GM19043 (cell line): ENCODE results near the gene GPRC6A.
"Not testable (repeated sequence)": the region's sequence is repeated elsewhere in the genome, so short reads cannot be mapped to it uniquely, and the experiment has no call there.

ENCODE experiments used
- ATAC-seq: cut with Tn5 transposase; IDR thresholded peaks from one replicate; pipeline ENCODE4 v1.9.1; 2021; ENCODE audit warnings: low read depth; ENCODE audit not compliant: unreplicated experiment

GPRC6A gene, protein sequence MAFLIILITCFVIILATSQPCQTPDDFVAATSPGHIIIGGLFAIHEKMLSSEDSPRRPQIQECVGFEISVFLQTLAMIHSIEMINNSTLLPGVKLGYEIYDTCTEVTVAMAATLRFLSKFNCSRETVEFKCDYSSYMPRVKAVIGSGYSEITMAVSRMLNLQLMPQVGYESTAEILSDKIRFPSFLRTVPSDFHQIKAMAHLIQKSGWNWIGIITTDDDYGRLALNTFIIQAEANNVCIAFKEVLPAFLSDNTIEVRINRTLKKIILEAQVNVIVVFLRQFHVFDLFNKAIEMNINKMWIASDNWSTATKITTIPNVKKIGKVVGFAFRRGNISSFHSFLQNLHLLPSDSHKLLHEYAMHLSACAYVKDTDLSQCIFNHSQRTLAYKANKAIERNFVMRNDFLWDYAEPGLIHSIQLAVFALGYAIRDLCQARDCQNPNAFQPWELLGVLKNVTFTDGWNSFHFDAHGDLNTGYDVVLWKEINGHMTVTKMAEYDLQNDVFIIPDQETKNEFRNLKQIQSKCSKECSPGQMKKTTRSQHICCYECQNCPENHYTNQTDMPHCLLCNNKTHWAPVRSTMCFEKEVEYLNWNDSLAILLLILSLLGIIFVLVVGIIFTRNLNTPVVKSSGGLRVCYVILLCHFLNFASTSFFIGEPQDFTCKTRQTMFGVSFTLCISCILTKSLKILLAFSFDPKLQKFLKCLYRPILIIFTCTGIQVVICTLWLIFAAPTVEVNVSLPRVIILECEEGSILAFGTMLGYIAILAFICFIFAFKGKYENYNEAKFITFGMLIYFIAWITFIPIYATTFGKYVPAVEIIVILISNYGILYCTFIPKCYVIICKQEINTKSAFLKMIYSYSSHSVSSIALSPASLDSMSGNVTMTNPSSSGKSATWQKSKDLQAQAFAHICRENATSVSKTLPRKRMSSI

DNA sequence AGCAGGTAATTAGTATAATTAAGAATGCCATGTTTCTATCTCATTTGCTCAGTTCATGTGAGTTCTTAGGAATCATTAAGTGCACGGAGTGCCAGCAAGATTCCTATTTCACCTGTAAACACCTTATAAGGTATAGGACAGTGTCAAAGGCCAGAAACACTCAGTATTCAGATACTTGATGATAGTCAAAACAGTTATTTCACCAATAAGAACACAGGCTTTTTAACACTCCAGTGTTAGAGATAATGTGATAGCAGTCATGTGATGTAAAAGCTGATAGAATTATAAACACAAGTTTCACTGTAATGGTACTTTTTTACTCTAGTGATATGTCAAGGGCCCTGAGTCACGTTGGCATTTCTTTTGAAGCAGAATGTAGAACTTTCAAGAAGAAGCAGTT lies at the start of gene GPRC6A:
Gene GPRC6A (minus strand): TSS at position 101 of the 400 bp plus-strand sequence. CDS start 70 bp downstream, at position 31.
- ATAC-seq = no peak

DNA sequence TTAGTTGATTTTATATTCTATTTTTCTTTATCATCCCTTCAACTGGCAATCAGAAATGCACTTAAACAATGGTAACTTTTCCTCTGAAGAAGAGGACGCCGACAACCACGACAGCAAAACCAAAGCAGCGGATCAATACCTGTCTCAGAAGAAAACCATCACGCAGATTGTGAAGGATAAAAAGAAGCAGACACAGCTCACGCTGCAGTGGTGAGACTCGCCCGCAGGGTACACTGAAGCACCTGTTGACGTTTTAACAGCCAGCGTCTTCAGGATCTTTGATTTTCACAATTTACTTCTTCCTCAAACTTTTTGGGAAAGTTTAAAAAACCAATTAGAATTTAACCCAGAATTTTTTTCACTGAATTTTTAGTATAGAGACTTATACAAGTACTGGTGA lies 48.9 kb upstream of the GPRC6A start:
- ATAC-seq = no peak

DNA sequence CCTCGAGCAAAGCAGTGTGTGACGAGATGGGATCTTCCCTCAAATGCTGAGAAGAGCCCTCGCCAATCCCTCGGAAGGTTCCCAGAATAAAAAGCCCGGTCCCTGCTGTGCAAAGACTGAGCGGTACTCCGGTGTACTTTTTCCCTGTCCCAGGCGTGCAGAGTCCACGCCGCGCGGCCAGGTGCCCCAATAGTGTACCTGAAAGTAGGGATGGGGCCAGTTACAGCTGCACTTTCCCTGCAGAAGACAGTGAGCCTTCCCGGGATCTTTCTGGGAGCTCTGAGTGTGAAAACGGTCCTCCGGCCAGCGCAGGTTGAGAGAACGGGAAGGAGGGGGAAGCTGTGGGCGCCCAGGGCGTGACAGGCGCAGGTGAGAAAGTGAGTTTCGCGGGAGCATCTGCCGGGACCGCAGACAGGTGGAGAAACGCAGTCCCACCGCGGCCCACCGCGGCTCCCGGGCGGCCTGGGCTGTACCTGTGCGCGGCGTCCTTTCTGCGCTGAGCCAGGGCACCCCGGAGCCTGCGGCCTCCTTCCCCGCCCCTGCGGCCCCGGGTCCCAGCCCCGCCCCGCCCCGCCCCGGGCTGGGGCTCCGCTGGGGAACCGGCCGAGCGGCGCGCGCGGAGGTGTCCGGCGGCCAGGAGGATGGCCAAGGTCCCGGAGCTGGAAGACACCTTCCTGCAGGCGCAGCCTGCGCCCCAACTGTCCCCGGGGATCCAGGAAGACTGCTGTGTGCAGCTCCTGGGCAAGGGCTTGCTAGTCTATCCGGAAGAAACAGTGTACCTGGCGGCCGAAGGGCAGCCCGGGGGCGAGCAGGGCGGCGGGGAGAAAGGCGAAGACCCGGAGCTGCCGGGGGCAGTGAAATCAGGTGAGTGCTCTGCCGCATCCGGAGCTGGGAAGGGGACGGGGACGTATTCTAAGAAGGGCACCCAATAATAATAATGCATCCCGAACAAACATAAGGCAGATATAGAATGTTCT lies 48.0 kb upstream of the GPRC6A start, which contains the start of gene RFX6:
Gene RFX6 (plus strand): TSS at position 608 of the 977 bp plus-strand sequence. CDS start 34 bp downstream, at position 642.
- no peak for ATAC-seq

DNA sequence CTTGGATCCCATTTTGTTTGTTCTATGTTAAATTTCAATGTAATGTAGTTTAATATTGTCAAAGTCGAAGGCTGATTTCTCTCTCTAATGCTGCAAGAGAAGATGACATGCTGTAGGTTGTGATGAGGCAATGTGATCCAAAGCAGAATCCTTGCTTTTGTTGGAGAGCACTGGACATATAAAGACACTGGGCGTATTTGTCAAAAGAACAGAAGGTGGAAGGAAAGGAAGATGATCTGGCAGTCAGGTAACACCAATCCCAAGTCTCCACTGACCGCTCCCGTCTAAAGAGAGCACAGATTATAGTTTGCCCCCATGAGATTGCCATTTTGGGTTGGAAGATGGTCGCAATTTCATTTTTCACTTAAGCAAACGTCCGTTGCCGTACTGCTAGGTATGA lies 47.2 kb upstream of the GPRC6A start:
- no peak for ATAC-seq

DNA sequence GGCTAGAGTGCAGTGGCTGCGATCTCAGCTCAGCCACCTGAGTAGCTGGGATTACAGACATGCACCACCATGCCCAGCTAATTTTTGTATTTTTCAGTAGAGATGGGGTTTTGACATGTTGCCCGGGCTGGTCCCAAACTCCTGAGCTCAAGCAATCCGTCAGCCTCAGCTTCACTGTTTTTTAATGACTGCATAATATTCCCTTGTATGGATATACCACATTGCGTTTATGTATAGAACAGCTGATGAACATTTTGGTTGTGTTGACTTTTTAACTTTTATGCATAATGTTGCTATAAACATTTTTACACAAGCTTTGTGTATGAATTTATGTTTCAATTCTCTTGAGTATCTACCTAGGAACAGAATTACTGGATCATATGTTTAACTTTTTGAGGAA lies 43.9 kb upstream of the GPRC6A start:
- no peak for ATAC-seq

DNA sequence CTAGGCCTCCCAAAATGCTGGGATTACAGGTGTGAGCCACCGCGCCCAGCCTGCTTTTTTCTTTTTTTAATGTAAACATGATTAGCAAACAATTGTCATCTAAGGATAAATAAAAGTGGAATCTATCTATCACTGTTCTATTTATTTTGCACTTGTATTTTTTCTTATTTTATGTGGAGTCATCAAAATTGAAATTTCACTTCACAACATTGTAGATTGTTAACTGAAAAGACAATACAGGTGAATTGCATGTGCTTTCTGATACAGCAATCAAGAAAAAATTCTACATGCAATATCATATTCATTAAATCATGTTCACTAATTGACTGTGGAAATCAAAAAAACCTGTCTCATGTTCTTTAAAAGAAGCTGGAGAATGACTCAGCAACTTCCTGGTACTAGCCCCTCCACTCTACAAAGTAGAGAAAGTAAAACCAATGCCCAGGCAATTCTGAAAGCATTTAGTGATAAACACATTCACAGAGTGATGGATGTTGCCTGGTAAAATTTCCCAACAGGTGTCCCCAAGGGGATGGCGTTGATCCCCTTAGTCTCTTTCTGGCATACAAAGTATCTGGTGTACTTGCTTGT lies 37.5 kb upstream of the GPRC6A start:
- no peak for ATAC-seq

DNA sequence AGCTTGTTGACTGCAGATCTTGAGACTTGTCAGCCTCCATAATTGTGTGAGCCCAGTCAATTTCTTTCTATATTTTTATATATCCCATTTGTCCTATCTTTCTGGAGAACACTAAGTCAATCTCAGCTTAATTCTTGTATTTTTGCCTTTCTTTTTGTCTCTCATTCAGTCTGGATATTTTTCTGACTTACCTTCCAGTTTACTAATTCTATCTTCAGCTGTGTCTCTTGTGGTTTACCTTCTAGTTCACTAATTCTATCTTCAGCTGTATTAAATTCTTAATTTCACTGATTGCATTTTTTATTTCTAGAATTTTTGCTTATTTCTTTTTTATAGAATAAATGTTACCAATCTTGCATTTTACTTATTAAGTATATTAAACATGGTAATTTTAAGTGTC lies 30.4 kb upstream of the GPRC6A start:
- no peak for ATAC-seq

DNA sequence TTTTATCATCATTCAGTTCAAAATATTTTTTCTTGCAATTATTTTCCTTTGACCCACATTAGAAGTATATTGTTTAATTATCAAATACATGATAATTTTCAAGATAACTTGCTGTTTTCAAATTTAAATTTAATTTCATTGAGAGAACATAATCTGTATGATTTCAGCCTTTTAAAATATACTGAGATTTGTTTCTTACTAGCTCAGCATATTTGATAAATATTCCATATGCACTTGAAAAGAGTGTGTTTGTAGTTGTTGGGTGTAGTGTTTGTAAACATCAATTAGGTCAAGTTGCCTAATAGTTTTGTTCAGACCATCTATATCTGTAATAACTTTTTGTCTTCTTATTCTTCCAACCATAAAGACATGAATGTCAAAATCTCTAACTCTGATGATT lies 29.2 kb upstream of the GPRC6A start:
- no peak for ATAC-seq

DNA sequence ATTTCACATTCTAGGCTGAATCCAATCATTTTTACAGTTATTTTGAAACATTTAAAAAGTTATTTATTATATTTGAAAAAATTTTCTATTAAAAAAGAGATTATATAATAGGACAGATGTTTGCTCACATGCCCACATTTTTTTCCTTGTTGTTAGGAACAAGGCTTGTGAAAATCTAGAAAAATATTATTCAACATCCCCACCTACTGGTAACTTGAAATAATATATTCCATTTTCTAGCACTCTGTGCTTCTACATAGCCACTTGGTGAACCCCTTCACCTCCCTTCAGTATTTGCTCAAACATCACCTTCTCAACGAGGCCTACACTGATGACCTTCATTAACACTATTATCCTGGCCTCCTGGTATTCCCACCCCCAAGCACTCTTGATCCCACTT lies 18.3 kb upstream of the GPRC6A start:
- peak; percentile 60 for ATAC-seq

DNA sequence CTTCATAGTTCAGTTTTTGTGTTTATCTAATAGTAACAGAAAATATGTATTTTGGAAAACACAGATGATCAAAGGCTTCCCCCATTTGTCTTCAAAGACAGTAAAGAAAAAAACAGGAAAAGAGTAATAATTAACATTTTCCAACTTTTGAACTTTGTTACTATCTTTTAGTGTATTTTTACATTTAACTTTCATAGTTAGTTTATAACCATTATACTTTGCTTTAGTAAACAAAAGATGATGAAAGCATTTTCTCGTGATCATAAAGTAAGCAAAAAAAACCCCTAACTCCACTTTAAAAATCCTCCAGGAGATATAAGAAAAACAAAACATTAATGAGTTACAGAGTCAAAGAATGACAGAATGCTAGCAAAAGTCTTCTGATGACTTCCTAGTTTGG lies 13.6 kb upstream of the GPRC6A start:
- ATAC-seq = no peak

DNA sequence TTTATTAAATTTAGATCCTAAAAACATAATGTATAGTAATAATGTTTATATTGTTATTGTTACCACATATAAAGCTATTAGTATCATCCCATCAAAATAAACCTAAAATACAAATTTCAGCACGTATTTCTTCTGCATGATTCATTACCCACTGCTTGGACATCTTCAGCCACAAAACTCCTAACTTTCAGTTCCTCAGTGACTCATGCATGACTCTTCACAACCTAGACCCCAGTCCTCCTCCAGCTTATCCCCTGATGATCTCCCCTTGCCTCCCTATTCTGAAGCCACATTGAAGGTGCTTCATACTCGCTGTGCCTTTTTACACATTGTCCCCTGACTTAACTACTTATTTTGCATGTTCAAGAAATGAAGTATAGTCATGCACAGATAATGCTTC lies 11.2 kb upstream of the GPRC6A start:
- ATAC-seq = no peak

DNA sequence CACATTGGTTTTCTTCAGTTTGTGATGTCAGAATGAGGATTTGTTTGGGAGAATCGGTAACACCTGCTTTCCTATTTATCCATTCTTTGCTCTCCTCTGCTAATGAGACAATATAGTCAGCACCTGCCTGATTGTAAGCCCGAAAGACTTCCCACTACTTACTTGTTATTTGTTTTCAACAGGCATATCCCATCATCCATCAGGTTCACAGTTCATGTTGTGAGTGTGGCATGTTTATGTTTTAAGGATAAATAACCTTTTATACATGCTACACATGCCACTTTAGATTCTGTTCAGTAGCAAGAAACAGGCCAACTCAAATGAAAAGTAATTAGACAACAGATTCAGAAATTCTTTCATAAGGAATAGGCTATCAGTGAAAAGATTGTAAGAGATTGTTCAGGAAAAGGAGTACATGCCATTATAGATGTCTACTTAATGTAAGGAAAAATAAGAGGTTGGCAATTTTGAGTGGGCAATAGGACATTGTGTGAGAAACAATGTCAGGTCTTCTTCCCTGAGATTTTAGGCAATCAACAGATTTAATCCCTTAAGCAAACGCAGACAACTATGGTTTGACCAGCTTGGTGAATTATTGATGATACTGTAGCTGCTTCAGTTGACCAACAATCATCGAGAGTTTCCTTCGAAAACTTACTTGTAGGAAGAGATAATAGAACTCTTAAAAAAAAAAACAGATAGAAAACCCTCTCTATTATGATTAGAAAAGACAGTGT lies 7.9 kb upstream of the GPRC6A start:
- no peak for ATAC-seq

DNA sequence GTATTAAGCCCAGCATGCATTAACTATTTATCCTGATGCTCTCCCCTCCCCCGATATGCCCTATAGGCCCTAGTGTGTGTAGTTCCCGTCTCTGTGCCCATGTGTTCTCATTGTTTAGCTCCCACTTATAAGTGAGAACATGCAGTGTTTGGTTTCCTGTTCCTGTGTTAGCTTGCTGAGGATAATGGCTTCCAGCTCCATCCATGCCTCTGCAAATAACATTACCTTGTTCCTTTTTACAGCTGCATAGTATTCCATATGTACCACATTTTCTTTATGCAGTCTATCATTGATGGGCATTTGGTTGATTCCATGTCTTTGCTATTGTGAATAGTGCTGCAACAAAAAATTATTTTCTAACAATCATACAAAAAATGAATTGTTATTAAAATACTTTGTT lies 5.6 kb upstream of the GPRC6A start:
- not testable (repeated sequence) for ATAC-seq

DNA sequence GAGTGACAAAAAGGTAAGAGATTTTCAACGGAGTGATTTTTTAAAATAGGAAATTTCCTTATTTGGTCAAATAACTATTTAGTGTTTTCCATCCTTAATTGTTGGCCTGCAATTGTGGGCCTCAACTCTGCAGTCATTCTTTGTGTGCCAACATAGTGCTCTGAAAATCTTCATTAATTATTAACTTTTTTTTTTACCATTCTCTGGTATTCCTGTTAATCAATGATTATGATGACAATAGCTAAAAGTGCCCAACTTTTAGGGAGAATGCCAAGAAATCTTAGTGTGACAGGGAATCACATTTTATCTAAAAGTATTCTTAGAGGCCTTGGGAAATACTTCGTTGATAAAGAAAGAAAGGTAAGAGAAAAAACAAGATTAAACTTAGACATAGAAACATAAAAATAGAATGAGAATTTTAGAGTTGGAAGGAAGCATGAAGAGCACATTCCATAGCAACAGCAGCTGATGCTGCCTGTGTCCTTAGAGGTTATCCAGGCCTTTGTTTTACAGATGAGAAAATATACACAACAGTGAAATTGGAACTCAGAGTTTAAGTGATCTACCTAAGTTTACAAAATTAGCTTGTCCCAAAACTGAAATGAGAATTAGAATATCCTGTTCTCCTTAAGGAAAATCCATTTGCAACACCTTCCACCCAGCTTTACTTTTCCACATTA lies 1.2 kb downstream of the GPRC6A start:
- no peak for ATAC-seq

DNA sequence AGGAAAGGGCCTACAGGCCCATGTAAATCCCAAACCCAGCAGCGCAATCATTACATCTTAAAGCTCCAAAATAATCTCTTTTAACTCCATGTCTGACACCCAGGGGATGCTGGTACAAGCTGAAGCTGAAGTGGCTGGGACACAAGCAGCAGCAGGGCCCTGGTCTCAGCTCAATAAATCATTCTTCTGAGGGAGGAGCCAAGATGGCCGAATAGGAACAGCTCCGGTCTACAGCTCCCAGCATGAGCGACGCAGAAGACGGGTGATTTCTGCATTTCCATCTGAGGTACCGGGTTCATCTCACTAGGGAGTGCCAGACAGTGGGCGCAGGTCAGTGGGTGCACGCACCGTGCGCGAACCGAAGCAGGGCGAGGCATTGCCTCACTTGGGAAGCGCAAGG lies 12.5 kb downstream of the GPRC6A start:
- ATAC-seq = not testable (repeated sequence)

DNA sequence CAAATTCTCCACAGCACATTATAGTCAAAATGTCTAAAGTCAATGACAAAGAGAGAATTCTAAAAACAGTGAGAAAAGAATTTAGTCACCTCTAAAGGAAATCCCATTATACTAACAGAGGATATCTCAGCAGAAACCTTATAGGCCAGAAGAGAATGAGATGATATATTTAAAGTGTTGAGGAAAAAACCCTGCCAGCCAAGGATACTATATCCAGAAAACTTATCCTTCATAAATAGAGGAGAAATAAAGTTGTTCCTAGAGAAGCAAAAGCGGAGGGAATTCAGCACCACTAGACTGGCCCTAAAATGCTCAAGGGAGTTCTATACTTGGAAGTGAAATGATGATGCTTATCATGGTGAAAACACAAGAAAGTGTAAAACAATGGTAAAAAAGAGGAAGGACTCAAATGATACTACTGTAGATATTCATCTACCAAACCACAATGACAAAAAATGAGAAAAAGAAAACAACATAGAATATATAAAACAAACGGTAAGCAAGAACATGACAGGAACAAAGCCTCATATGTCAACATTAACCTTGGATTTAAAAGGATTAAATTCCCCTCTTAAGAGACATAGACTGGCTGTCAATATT lies 16.7 kb downstream of the GPRC6A start:
- no peak for ATAC-seq

DNA sequence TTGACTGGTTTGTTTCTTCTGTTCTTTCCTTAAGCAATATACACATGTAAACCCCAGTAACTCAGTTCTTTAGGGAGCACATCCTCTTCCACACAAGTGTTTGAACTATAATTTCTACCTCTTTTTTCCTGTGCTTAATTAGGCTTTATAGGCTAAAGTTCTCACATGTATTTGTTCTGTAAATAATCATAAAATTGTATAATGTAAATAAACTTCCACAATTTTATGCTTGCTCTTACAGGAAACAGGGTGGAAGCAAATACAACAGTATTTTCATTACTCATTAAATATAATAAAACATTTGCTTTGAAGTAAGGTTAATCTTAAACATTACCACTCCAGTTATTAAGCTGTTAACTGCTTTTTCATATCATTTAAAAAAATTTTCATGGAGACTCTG lies 26.9 kb downstream of the GPRC6A start:
- no peak for ATAC-seq

DNA sequence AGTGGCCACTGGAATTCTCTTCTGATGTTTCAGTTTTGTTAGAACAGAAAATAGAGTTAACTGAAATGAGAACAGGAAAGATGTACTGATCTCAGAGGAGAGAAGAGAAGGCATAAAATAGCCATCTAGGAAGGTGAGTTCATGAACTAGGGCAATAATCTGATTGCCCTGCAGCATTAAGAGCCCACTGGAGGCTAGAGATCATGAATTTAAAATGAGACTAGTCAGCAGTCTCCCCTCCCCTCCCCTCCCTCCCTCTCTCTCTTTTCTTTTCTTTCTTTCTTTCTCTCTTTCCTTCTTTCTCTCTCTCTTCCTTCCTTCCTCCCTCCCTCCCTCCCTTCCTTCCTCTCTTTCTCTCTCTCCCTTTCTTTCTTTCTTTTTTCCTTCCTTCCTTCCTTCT lies 28.9 kb downstream of the GPRC6A start:
- no peak for ATAC-seq
